K562 (cell line): ENCODE data around the gene PRXL2B. TPM values are rescaled to one million over a fixed set of nuclear protein-coding genes. Genes with fewer than 3 reads are reported as not detected.

ENCODE experiments used
- ATAC-seq: fragments of 200-7000 bp; cut with Tn5 transposase; 3 replicates; pipeline ENCODE4 v1.9.1; 2020; ENCODE audit warnings: moderate library complexity
- BruUV-seq: library from RNA; stranded (reverse); fragments of 400-500 nt; replicated peaks from 2 replicates; lab custom pipeline; 2021; lab: Mats Ljungman, UMichigan
- CTCF ChIA-PET: fragments of 300-600 bp; formaldehyde crosslinking; extraction: SDS; loops from one replicate; lab custom pipeline; 2021; ENCODE audit warnings: low intra/inter-chr PET ratio; lab: Yijun Ruan, JAX
- POLR2A ChIA-PET: fragments of 300-600, 350-650 bp; sonication (Branson Sonifier 250); formaldehyde crosslinking; extraction: SDS; loops from one replicate; lab custom pipeline; 2021; ENCODE audit warnings: antibody characterized with exemption, inconsistent platforms; lab: Yijun Ruan, JAX
- DNase-seq, 4 experiments: peaks; one replicate each; pipeline versions ENCODE4 v3.0.0 to v3.0.0-alpha.2; 2011 to 2018; ENCODE audit warnings: low spot score in 3 of 4, mixed read lengths in 3 of 4; ENCODE audit errors: extremely low read depth in 1 of 4
- FAIRE-seq: peaks from 2 replicates; lab custom pipeline; 2011; peaks lifted over from hg19 to GRCh38; lab: Jason Lieb, UNC
- H2AFZ ChIP-seq: 2 replicates; pipeline ENCODE4 v1.6.0; 2011; ENCODE audit warnings: low read depth, low read length, control low read depth, inconsistent platforms
- H3K27ac ChIP-seq: fragments of 200-600 bp; 3 replicates; pipeline ENCODE4 v1.8.0; 2011; ENCODE audit warnings: low read depth, mild to moderate bottlenecking, control low read depth, inconsistent platforms, low read length, moderate library complexity, mixed read lengths; ENCODE audit errors: extremely low read depth
- H3K27me3 ChIP-seq, 2 experiments: fragments of 300-600 bp in 1 of 2; 2 replicates in 1 of 2; 3 replicates in 1 of 2; pipeline versions ENCODE4 v1.6.0 to v1.8.0; 2011; ENCODE audit warnings: inconsistent platforms in 2 of 2, low read length in 2 of 2, mild to moderate bottlenecking in 1 of 2, mixed read lengths in 1 of 2, moderate library complexity in 1 of 2; ENCODE audit not compliant: control insufficient read depth in 2 of 2, insufficient read depth in 2 of 2
- H3K36me3 ChIP-seq: fragments of 300-600 bp; 3 replicates; pipeline ENCODE4 v1.8.0; 2011; ENCODE audit warnings: mild to moderate bottlenecking, low read length, inconsistent platforms; ENCODE audit not compliant: control insufficient read depth, insufficient read depth
- H3K4me1 ChIP-seq, 2 experiments: fragments of 200-600 bp in 1 of 2; replicated peaks in 1 of 2; 2 replicates in 1 of 2; 3 replicates in 1 of 2; pipeline versions ENCODE4 v1.5.1 to v1.8.0; 2011; ENCODE audit warnings: inconsistent platforms in 2 of 2, low read length in 2 of 2, mild to moderate bottlenecking in 1 of 2, mixed read lengths in 1 of 2, moderate library complexity in 1 of 2; ENCODE audit not compliant: control insufficient read depth in 2 of 2, insufficient read depth in 2 of 2
- H3K4me2 ChIP-seq: 2 replicates; pipeline ENCODE4 v1.6.1; 2011; ENCODE audit warnings: low read length, control low read depth, inconsistent platforms, mixed read lengths; ENCODE audit not compliant: insufficient read depth
- H3K4me3 ChIP-seq: fragments of 200-600 bp; sonication (generic), shearing (Covaris generic); 2 replicates; pipeline ENCODE4 v1.5.1; 2016; ENCODE audit warnings: control low read depth, inconsistent platforms
- H3K79me2 ChIP-seq: fragments of 200-600 bp; 3 replicates; pipeline ENCODE4 v1.8.0; 2011; ENCODE audit warnings: low read length, inconsistent platforms; ENCODE audit not compliant: control insufficient read depth, insufficient read depth
- H3K9ac ChIP-seq, 2 experiments: 2 replicates each; pipeline versions ENCODE4 v1.6.0 to v1.6.1; 2011; ENCODE audit warnings: low read depth in 2 of 2, low read length in 2 of 2, control low read depth in 1 of 2, inconsistent platforms in 1 of 2, mild to moderate bottlenecking in 1 of 2, mixed read lengths in 1 of 2; ENCODE audit not compliant: insufficient read depth in 1 of 2
- H3K9me1 ChIP-seq: one replicate; pipeline ENCODE4 v1.6.0; 2011; ENCODE audit warnings: inconsistent platforms, mild to moderate bottlenecking, low read length, moderate library complexity; ENCODE audit not compliant: control insufficient read depth, insufficient read depth
- H3K9me3 ChIP-seq: replicated peaks from 2 replicates; pipeline ENCODE4 v1.5.1; 2011; ENCODE audit warnings: low read depth, low read length, inconsistent platforms; ENCODE audit not compliant: control insufficient read depth, insufficient read depth
- H4K20me1 ChIP-seq: replicated peaks from 2 replicates; pipeline ENCODE4 v1.6.1; 2011; ENCODE audit warnings: low read length, inconsistent platforms, mixed read lengths; ENCODE audit not compliant: control insufficient read depth, insufficient read depth
- BMI1 ChIP-seq: fragments of 150-350 bp; IDR thresholded peaks from 2 replicates; pipeline ENCODE4 v1.6.1; 2014; ENCODE audit warnings: low read length
- E4F1 ChIP-seq: fragments of 250-450 bp; sonication (Bioruptor Pico); IDR thresholded peaks from 2 replicates; pipeline ENCODE4 v1.5.0; 2021; ENCODE audit warnings: mild to moderate bottlenecking, borderline replicate concordance
- FOXA3 ChIP-seq, 2 experiments: fragments of 450-650 bp in 1 of 2; sonication (generic) in 1 of 2; formaldehyde crosslinking; IDR thresholded peaks in 1 of 2; conservative IDR thresholded peaks in 1 of 2; 2 replicates each; pipeline versions ENCODE4 v1.4.0 to v1.8.0; 2020 to 2022; ENCODE audit warnings: mild to moderate bottlenecking in 2 of 2, missing genetic modification reagents in 1 of 2
- KDM5B ChIP-seq: fragments of 200-600 bp; sonication (generic); IDR thresholded peaks from 2 replicates; pipeline ENCODE4 v1.6.1; 2012; ENCODE audit warnings: low read depth, mild to moderate bottlenecking, moderate library complexity, low read length, control low read depth, inconsistent platforms; ENCODE audit not compliant: insufficient replicate concordance
- MAZ ChIP-seq, 2 experiments: fragments of 450-650 bp in 1 of 2; sonication (generic) in 1 of 2; formaldehyde crosslinking; IDR thresholded peaks in 1 of 2; conservative IDR thresholded peaks in 1 of 2; 2 replicates each; pipeline versions ENCODE4 v1.4.0 to v1.5.0; 2020; ENCODE audit warnings: mild to moderate bottlenecking in 1 of 2, missing genetic modification reagents in 1 of 2
- SMARCE1 ChIP-seq: fragments of 450-650 bp; IDR thresholded peaks from 2 replicates; pipeline ENCODE4 v1.7.1; 2016; ENCODE audit warnings: mild to moderate bottlenecking
- TRIM24 ChIP-seq, 2 experiments: fragments of 450-650 bp; IDR thresholded peaks; 2 replicates each; pipeline ENCODE4 v1.6.1; 2016
- ZFP36 ChIP-seq: fragments of 150-350 bp; IDR thresholded peaks from 2 replicates; pipeline ENCODE4 v1.6.1; 2018; ENCODE audit warnings: low read length, low read depth; ENCODE audit not compliant: partially characterized antibody
- ZNF282 ChIP-seq: sonication (generic); formaldehyde crosslinking; IDR thresholded peaks from 2 replicates; pipeline ENCODE4 v1.8.1; 2023; ENCODE audit warnings: missing genetic modification reagents
- ZNF3 ChIP-seq: fragments of 250-450 bp; sonication (Bioruptor Pico); IDR thresholded peaks from 2 replicates; pipeline ENCODE4 v1.5.0; 2021; ENCODE audit warnings: mild to moderate bottlenecking, moderate library complexity
- ZSCAN29 ChIP-seq: fragments of 450-650 bp; IDR thresholded peaks from 2 replicates; pipeline ENCODE4 v1.6.1; 2017
- WGBS: fragments of 100-300 bp; shearing (Covaris generic); methylation state at CpG from one replicate; pipeline ENCODE4 v1.1.6; 2016; ENCODE audit warnings: low coverage, mixed read lengths; ENCODE audit not compliant: insufficient coverage; ENCODE audit errors: missing lambda C conversion rate; 5-methylcytosine and 5-hydroxymethylcytosine counted together
- in situ Hi-C: fragments of 300-500 bp; cut with MboI; formaldehyde crosslinking; loops from 4 replicates; pipeline ENCODE4 v1.15.0; 2018; ENCODE audit warnings: inconsistent platforms, mixed read lengths
- intact Hi-C: fragments of 100-400 bp; cut with micrococcal nuclease; formaldehyde crosslinking; loops from 2 replicates; pipeline ENCODE4 v1.14.2; 2022
- polyA plus RNA-seq, 8 experiments: library from polyadenylated mRNA; depleted of rRNA in 4 of 8; stranded (reverse) in 5 of 8; unstranded in 3 of 8; fragments of >200 nt; fragmentation: Nextera tagmentation in 2 of 8; fragmentation: Illumina TruSeq in 1 of 8; extraction: Ambion mirVana in 2 of 8; extraction: Trizol in 1 of 8; gene quantifications; 2 replicates each; pipeline versions ENCODE4 v1.2.1 to v1.2.3, GENCODE V29; 2011 to 2014; ENCODE audit warnings: inconsistent platforms in 1 of 8, missing spikeins in 1 of 8
- total RNA-seq, 7 experiments: library from RNA; depleted of rRNA in 6 of 7; stranded (reverse); fragments of >200 nt in 6 of 7; fragmentation: Illumina TruSeq in 2 of 7; extraction: Trizol in 2 of 7; gene quantifications; 2 replicates each; pipeline versions ENCODE4 v1.2.1 to v1.2.3, GENCODE V29; 2011 to 2021; ENCODE audit warnings: low replicate concordance in 1 of 7

PRXL2B gene
- total and polyA plus RNA-seq, 9 of the 15 experiments (the other 6 are each of a cell fraction or from before 2014, with no cell fraction given): 0.99 to 25.3 (median 11.8) TPM

DNA sequence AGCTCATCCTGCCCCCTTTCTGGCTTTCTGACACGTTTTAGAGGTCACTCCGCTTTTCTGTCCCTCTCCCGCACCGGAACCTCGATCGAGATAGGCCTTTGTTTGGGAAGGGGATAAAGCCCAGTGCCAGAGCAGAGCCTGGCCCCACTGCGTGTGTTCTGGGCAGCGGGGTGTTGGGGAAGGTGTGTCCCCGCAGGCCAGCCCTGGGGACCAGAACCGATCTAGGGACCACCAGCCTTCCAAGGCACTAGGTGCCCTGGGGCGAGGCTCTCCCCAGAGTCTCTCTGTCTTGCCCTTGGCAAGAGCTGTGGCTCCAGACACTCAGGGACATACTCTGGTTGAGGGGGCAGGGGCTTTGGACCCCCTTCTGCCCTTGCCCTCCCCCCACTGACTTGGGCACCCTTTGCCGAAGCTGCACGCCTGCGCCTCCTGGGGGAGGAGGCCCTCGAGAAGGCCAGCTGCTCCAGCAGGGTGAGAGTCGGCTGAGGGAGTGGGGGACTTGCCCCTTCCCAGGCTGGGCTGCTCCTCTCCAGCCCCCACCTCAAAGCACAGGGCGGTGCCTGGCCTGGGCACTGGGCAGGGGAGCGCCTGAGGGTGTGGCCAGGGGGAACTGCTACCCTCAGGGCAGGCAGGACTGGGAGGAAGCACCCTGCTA, 16.4 kb downstream of the PRXL2B start:
- ChIA-PET CTCF (no interaction called here), POLR2A (interaction anchor here (0.6 to 1.3 kb wide), 3 partner anchors 9 to 391 kb away, joined by 3 to 4 read pairs (median 3); no protein-coding TSS in a partner anchor)
- Histone ChIP-seq H4K20me1 (0 out of 2 replicates have a peak, but pooled peaks cover 9% of the 10 kb centered on the region), H3K4me1 (peaks cover 0 to 24% of the 10 kb centered on the region in 2 experiments; a peak in 2 of 5 replicates), H2AFZ (no peak overlapping the region), H3K9me3 (no peaks in the 10 kb centered on the region), H3K4me2 (no peak overlapping the region), H3K27ac (no peak overlapping the region), H3K27me3 (peaks cover 33 to 53% of the 10 kb centered on the region in 2 experiments; a peak in 4 of 5 replicates), H3K4me3 (no peak overlapping the region), H3K9ac (no peak overlapping the region), H3K9me1 (no peaks in the 10 kb centered on the region), H3K79me2 (no peaks in the 10 kb centered on the region), H3K36me3 (no peaks in the 10 kb centered on the region)
- FAIRE-seq (no peak), ATAC-seq (no peak), DNase-seq (no peak)
- TF ChIP-seq MAZ (CRISPR knock-in tag; conservative IDR thresholded peaks at IDR 0.05 in 1 of 2, IDR thresholded peaks at IDR 0.05 in 1 of 2) (no peak), ZFP36 (no peak), ZNF3 (CRISPR knock-in tag) (no peak), BMI1 (no peak), FOXA3 (CRISPR knock-in tag; conservative IDR thresholded peaks at IDR 0.05 in 1 of 2, IDR thresholded peaks at IDR 0.05 in 1 of 2) (no peak), KDM5B (no peak), ZSCAN29 (no peak), TRIM24 (IDR thresholded peaks at IDR 0.05) (no peak), ZNF282 (CRISPR knock-in tag) (no peak), E4F1 (CRISPR knock-in tag) (no peak), SMARCE1 (no peak)
- WGBS: 10% methylated on average over 13 of the region's 18 CpGs
- intact Hi-C loops: no loop called here
- BruUV-seq: no TSS peak
- in situ Hi-C loops: no loop called here
